ENCODE results near the gene LRMDA.
"Not testable (repeated sequence)": the region's sequence is repeated elsewhere in the genome, so short reads cannot be mapped to it uniquely, and the experiment has no call there.

LRMDA gene

DNA sequence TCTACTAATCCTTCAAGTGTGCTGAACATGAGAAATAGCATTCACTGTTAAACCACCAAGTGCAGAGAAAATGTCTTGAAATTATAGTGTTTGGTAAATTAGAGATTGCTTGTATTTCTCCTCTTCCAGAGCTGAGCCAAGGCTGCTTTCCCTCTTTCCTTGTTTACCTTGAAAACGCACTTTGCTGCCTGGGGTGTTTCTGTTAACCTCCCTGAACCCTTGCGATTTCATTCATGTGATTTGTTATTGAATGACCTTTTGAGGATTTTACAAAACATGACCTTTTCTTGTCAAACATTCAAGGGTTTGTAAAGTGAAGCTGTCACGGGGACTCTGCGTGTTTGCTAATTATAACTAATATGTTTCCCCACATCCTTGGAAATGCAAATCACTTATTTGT, 169.4 kb downstream of the LRMDA start:
- TF ChIP-seq CTCF (IDR thresholded peaks at IDR 0.05; ENCODE audit: borderline replicate concordance, insufficient read depth, low read depth, low read length): no peak
- no peak overlapping the region for H3K4me3 ChIP-seq (ENCODE audit: low read depth, low read length)

DNA sequence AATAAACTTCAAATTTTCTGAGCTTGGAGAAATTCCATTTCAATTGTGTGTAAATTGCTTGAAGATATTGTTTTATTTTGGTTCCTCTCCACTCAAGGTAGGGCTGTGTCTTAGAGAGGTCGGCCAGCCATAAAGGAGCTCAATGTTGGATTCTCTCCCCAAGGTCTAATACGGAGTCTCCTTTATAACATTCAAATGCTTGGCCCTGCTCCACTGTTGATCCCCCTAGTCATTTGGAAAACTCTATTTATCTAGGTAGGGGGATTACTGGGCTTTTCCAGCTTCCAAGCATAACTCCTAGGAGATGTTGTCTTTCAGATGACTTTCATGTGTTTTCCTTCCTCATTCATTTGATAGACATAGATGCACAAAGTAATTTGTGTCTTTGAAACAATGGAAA, 170.9 kb downstream of the LRMDA start:
- TF ChIP-seq CTCF (IDR thresholded peaks at IDR 0.05; ENCODE audit: borderline replicate concordance, insufficient read depth, low read depth, low read length): no peak
- H3K4me3 ChIP-seq (ENCODE audit: low read depth, low read length): no peak overlapping the region

- H3K4me3 ChIP-seq (ENCODE audit: low read depth, low read length): no peak overlapping the region
- no peak for TF ChIP-seq CTCF (IDR thresholded peaks at IDR 0.05; ENCODE audit: borderline replicate concordance, insufficient read depth, low read depth, low read length)
Measured at GRCh38 chr10:75605096-75605495, 173.7 kb downstream of the LRMDA start.

- not testable (repeated sequence) for H3K4me3 ChIP-seq (ENCODE audit: low read depth, low read length)
Measured at GRCh38 chr10:75605795-75606194, 174.4 kb downstream of the LRMDA start.

GRCh38 chr10:75606203-75606779, 174.9 kb downstream of the LRMDA start:
- no peak for TF ChIP-seq CTCF (IDR thresholded peaks at IDR 0.05; ENCODE audit: borderline replicate concordance, insufficient read depth, low read depth, low read length)
- H3K4me3 ChIP-seq (ENCODE audit: low read depth, low read length): no peak overlapping the region

DNA sequence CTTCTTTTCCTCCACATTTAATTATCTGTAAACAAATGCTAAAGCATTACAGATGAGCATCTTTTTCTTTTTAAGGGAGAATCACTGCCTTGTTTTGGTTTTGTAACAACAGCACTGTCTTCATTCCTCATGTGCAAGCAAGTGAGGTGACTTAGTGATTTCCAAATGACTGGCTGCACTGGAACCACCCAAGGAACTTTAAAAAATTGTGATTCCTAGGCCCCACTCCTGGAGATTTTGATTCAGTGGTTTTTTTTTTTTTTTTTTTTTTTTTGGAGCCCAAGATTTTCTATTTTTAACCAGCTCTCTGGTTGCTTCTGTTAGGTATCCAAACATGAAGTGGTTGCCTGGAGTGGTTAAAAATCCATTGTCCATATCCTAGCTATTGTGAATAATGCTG, 176.2 kb downstream of the LRMDA start:
- H3K4me3 ChIP-seq (ENCODE audit: low read depth, low read length): no peak overlapping the region
- no peak for TF ChIP-seq CTCF (IDR thresholded peaks at IDR 0.05; ENCODE audit: borderline replicate concordance, insufficient read depth, low read depth, low read length)

DNA sequence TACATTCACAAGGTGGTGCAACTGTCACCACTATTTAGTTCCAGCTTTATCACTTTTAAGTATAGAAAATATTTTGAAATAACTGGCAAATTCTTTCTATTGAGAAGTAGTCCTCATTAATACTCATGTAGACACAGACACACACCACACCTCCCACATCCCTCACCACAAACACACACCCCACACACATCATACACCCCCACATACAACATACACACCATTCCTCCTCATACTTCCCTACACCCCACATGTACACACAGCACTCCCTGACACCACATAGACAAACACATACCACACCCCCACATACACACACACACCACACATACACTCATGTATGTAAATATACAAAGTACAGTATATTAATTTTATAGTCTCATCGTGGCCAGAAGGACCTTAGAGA, 178.8 kb downstream of the LRMDA start:
- TF ChIP-seq CTCF (IDR thresholded peaks at IDR 0.05; ENCODE audit: borderline replicate concordance, insufficient read depth, low read depth, low read length): no peak

More for the DNA sequence above, 178.8 kb downstream of the LRMDA start:
- no peak overlapping the region for H3K4me3 ChIP-seq (ENCODE audit: low read depth, low read length)
